Measurements from ENCODE around the gene TRAPPC14.

DNA sequence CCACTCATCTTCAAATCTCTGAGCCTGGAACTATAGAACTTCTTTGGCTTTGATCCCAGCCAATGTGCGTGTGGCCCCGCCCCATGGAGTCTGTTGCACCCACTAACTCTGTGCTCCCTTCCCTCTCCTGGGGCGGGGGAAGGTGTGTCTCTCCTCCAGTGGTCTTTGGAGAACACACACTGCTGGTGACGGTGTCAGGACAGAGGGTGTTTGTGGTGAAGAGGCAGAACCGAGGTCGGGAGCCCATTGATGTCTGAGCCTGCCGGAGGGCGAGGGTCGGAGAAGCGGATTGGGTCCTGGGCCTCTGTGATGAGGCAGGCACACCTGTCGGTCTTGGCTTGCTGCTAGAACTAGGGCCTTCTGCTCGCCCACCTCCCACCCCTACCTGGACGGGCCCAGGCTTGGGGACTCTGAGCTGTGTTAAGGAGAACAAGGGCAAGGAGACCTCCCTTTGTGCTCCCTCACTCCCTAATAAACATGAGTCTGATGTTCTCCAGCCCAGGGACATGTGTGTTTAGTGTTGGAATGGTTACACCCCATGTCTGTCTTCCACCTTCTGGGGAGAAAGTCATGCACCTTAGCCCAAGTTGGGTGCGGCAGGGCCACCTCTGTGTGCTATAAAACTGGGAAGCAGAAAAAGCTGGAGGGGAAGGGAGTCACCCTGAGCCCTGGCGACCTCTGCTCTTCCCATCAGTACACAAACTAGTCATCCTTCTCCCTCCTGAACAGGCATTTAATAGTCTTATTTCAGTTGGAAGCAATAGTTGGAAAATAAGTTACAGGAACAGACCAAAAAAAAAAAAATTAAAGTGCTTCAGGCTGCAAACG lies 4.6 kb downstream of the TRAPPC14 start:
- TF ChIP-seq POLR2A (IDR thresholded peaks at IDR 0.05) = no peak
- TF ChIP-seq, protein P1, sequence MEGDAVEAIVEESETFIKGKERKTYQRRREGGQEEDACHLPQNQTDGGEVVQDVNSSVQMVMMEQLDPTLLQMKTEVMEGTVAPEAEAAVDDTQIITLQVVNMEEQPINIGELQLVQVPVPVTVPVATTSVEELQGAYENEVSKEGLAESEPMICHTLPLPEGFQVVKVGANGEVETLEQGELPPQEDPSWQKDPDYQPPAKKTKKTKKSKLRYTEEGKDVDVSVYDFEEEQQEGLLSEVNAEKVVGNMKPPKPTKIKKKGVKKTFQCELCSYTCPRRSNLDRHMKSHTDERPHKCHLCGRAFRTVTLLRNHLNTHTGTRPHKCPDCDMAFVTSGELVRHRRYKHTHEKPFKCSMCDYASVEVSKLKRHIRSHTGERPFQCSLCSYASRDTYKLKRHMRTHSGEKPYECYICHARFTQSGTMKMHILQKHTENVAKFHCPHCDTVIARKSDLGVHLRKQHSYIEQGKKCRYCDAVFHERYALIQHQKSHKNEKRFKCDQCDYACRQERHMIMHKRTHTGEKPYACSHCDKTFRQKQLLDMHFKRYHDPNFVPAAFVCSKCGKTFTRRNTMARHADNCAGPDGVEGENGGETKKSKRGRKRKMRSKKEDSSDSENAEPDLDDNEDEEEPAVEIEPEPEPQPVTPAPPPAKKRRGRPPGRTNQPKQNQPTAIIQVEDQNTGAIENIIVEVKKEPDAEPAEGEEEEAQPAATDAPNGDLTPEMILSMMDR (IDR thresholded peaks at IDR 0.05) = no peak
